PC-9 (cell line): ENCODE results near the gene PTPRF.

Experiments
- CTCF ChIP-seq: fragments of 200-600 bp; sonication (generic); conservative IDR thresholded peaks from 2 replicates; pipeline ENCODE4 v1.6.1; 2017; ENCODE audit warnings: mixed run types, antibody characterized with exemption, mild to moderate bottlenecking, moderate library complexity
- EZH2 ChIP-seq: fragments of 200-600 bp; sonication (generic); IDR thresholded peaks from 2 replicates; pipeline ENCODE4 v1.8.0; 2017; ENCODE audit warnings: antibody characterized with exemption, low read depth

DNA sequence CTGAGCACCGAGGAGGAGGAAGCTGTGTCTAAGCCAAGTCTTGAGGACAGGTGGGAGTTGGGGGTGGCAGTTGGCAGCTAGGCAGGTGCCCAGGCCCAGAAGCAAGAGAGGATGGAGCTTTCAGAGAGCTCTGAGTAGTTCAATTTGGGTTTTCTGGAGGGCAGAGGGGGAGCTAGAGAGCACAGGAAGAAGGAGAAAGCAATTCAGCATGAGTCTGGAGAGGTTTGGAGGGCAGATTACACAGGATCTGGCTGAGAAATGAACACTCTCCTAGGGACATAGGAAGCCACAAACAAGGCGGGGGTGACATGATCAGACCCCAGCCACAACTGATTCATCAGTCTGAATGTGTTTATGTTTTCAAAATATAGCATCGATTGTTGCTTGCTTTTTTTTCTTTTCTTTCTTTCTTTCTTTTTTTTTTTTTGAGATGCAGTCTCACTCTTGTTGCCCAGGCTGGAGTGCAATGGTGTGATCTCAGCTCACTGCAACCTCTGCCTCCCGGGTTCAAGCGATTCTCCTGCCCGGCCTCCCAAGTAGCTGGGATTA is 23.8 kb downstream of the PTPRF start:
- TF ChIP-seq CTCF, result peak; percentile 68
- TF ChIP-seq EZH2, result no peak
